Activated gamma-delta T cell (primary cell): ENCODE measurements around the gene DCDC1.
"Not testable (repeated sequence)": the region's sequence is repeated elsewhere in the genome, so short reads cannot be mapped to it uniquely, and the experiment has no call there.

ENCODE experiments used
- DNase-seq: peaks from one replicate; lab custom pipeline; 2025; lab: John Stamatoyannopoulos, UW

Gene DCDC1

GRCh38 chr11:30987819-30988218 is 381.7 kb downstream of the DCDC1 start:
- DNase-seq = no peak

GRCh38 chr11:30985536-30985935 is 384.0 kb downstream of the DCDC1 start:
- no peak for DNase-seq

- DNase-seq = no peak
Observed at GRCh38 chr11:30984827-30985226, 384.7 kb downstream of the DCDC1 start.

- DNase-seq = no peak
Observed at GRCh38 chr11:30984442-30984816, 385.1 kb downstream of the DCDC1 start.

- DNase-seq = no peak
Observed at GRCh38 chr11:30983776-30984441, 385.6 kb downstream of the DCDC1 start.

GRCh38 chr11:30983143-30983542 is 386.4 kb downstream of the DCDC1 start:
- no peak for DNase-seq

- no peak for DNase-seq
Observed at GRCh38 chr11:30967579-30967978, 402.0 kb downstream of the DCDC1 start.

GRCh38 chr11:30960387-30960992 is 409.0 kb downstream of the DCDC1 start:
- no peak for DNase-seq

- DNase-seq = no peak
Observed at GRCh38 chr11:30956751-30957150, 412.8 kb downstream of the DCDC1 start.

- DNase-seq = no peak
Observed at GRCh38 chr11:30949838-30950237, 419.7 kb downstream of the DCDC1 start.

GRCh38 chr11:30947715-30948114 is 421.8 kb downstream of the DCDC1 start:
- DNase-seq = not testable (repeated sequence)

- DNase-seq = no peak
Observed at GRCh38 chr11:30938810-30939209, 430.7 kb downstream of the DCDC1 start.

GRCh38 chr11:30938171-30938570 is 431.4 kb downstream of the DCDC1 start:
- no peak for DNase-seq

GRCh38 chr11:30936491-30936890 is 433.0 kb downstream of the DCDC1 start:
- DNase-seq = no peak

- no peak for DNase-seq
Observed at GRCh38 chr11:30935861-30936260, 433.7 kb downstream of the DCDC1 start.

- DNase-seq = no peak
Observed at GRCh38 chr11:30926130-30926529, 443.4 kb downstream of the DCDC1 start.

- no peak for DNase-seq
Observed at GRCh38 chr11:30921811-30922210, 447.7 kb downstream of the DCDC1 start.

- no peak for DNase-seq
Observed at GRCh38 chr11:30919389-30920152, 450.0 kb downstream of the DCDC1 start.

- DNase-seq = no peak
Observed at GRCh38 chr11:30917859-30918478, 451.6 kb downstream of the DCDC1 start.

GRCh38 chr11:30917266-30917665 is 452.3 kb downstream of the DCDC1 start:
- DNase-seq = no peak

- DNase-seq = no peak
Observed at GRCh38 chr11:30916764-30917163, 452.8 kb downstream of the DCDC1 start.

GRCh38 chr11:30914143-30914762 is 455.3 kb downstream of the DCDC1 start:
- no peak for DNase-seq
